Measurements from ENCODE around the gene SPOCK2. TPM values are rescaled to one million over a fixed set of nuclear protein-coding genes. Genes with fewer than 3 reads are reported as not detected.
A peak's percentile ranks its signal among the peaks of the same experiment; 100 is the strongest.

Gene SPOCK2
- total RNA-seq, 1 experiment from 2014 or later, result 4.8 TPM

- CTCF ChIA-PET, result no interaction called here
- Histone ChIP-seq H3K27me3 (ENCODE audit: control insufficient read depth, insufficient read depth, low read length) (no peaks in the 10 kb centered on the region), H3K4me3 (ENCODE audit: low read depth in 2 of 2, low read length in 2 of 2) (no peak overlapping the region), H3K9me3 (ENCODE audit: control insufficient read depth, insufficient read depth, low read depth, low read length) (no peaks in the 10 kb centered on the region), H3K27ac (ENCODE audit: low read length) (peak overlapping the region; percentile 67), H3K4me1 (ENCODE audit: control insufficient read depth, insufficient read depth, low read length) (peaks cover 51% of the 10 kb centered on the region), H3K36me3 (ENCODE audit: control insufficient read depth, insufficient read depth, low read length) (no peaks in the 10 kb centered on the region)
- BruUV-seq (replicated peaks), result no TSS peak
- ATAC-seq (peak; percentile 13; the same call in 1 of the 2 replicates), DNase-seq (ENCODE audit: low read depth, low spot score) (peak; percentile 10)
- TF ChIP-seq SIN3A (IDR thresholded peaks at IDR 0.05; ENCODE audit: borderline replicate concordance, insufficient read depth, low read depth, low read length) (no peak), CTCF (IDR thresholded peaks at IDR 0.05) (no peak), TCF7L2 (IDR thresholded peaks at IDR 0.05; ENCODE audit: low read depth, low read length) (no peak), POLR2AphosphoS5 (IDR thresholded peaks at IDR 0.05; ENCODE audit: low read depth, low read length) (no peak)
- TF ChIP-seq, protein P1, sequence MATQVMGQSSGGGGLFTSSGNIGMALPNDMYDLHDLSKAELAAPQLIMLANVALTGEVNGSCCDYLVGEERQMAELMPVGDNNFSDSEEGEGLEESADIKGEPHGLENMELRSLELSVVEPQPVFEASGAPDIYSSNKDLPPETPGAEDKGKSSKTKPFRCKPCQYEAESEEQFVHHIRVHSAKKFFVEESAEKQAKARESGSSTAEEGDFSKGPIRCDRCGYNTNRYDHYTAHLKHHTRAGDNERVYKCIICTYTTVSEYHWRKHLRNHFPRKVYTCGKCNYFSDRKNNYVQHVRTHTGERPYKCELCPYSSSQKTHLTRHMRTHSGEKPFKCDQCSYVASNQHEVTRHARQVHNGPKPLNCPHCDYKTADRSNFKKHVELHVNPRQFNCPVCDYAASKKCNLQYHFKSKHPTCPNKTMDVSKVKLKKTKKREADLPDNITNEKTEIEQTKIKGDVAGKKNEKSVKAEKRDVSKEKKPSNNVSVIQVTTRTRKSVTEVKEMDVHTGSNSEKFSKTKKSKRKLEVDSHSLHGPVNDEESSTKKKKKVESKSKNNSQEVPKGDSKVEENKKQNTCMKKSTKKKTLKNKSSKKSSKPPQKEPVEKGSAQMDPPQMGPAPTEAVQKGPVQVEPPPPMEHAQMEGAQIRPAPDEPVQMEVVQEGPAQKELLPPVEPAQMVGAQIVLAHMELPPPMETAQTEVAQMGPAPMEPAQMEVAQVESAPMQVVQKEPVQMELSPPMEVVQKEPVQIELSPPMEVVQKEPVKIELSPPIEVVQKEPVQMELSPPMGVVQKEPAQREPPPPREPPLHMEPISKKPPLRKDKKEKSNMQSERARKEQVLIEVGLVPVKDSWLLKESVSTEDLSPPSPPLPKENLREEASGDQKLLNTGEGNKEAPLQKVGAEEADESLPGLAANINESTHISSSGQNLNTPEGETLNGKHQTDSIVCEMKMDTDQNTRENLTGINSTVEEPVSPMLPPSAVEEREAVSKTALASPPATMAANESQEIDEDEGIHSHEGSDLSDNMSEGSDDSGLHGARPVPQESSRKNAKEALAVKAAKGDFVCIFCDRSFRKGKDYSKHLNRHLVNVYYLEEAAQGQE (IDR thresholded peaks at IDR 0.05; ENCODE audit: insufficient read depth in 1 of 2, low read depth in 2 of 2, low read length in 1 of 2), result no peak
- intact Hi-C loops (cut with micrococcal nuclease; ENCODE audit: unreplicated experiment), result no loop called here
- POLR2A ChIA-PET, result interaction anchor here (0.6 kb wide), 1 partner anchor 99 kb away, joined by 3 read pairs; no protein-coding TSS in a partner anchor
- in situ Hi-C loops (cut with HindIII; ENCODE audit: low pct_unique_long_range_greater_than_20kb, low sequenced_read_pairs), result no loop called here
These were observed 24.5 kb downstream of the SPOCK2 start for GRCh38 chr10:72063703-72064391.

GRCh38 chr10:72062832-72063702, 25.3 kb downstream of the SPOCK2 start:
- ATAC-seq (no peak), DNase-seq (ENCODE audit: low read depth, low spot score) (no peak)
- Histone ChIP-seq H3K9me3 (ENCODE audit: control insufficient read depth, insufficient read depth, low read depth, low read length) (no peaks in the 10 kb centered on the region), H3K4me3 (ENCODE audit: low read depth in 2 of 2, low read length in 2 of 2) (no peak overlapping the region), H3K4me1 (ENCODE audit: control insufficient read depth, insufficient read depth, low read length) (peaks cover 44% of the 10 kb centered on the region), H3K27me3 (ENCODE audit: control insufficient read depth, insufficient read depth, low read length) (no peaks in the 10 kb centered on the region), H3K27ac (ENCODE audit: low read length) (peak overlapping the region; percentile 67), H3K36me3 (ENCODE audit: control insufficient read depth, insufficient read depth, low read length) (no peaks in the 10 kb centered on the region)
- CTCF ChIA-PET, result interaction anchor here (1.6 to 1.9 kb wide), 2 partner anchors 15 to 63 kb away, joined by 3 to 7 read pairs; no protein-coding TSS in a partner anchor
- in situ Hi-C loops (cut with HindIII; ENCODE audit: low pct_unique_long_range_greater_than_20kb, low sequenced_read_pairs) (no loop called here), intact Hi-C loops (cut with micrococcal nuclease; ENCODE audit: unreplicated experiment) (no loop called here)
- TF ChIP-seq POLR2AphosphoS5 (IDR thresholded peaks at IDR 0.05; ENCODE audit: low read depth, low read length), result no peak
- TF ChIP-seq SIN3A (IDR thresholded peaks at IDR 0.05; ENCODE audit: borderline replicate concordance, insufficient read depth, low read depth, low read length), result no peak
- no peak for TF ChIP-seq CTCF (IDR thresholded peaks at IDR 0.05)
- no peak for TF ChIP-seq TCF7L2 (IDR thresholded peaks at IDR 0.05; ENCODE audit: low read depth, low read length)
- TF ChIP-seq, protein P1 (IDR thresholded peaks at IDR 0.05; ENCODE audit: insufficient read depth in 1 of 2, low read depth in 2 of 2, low read length in 1 of 2), result no peak
- POLR2A ChIA-PET, result interaction anchor here (0.6 kb wide), 2 partner anchors 24 to 99 kb away, joined by 3 to 4 read pairs; no protein-coding TSS in a partner anchor
- no TSS peak for BruUV-seq (replicated peaks)
